ENCODE data around the gene PIEZO2. TPM values are rescaled to one million over a fixed set of nuclear protein-coding genes. Genes with fewer than 3 reads are reported as not detected.

PIEZO2 gene
- total RNA-seq, 1 donor from 2014 or later: 8.4 TPM

DNA sequence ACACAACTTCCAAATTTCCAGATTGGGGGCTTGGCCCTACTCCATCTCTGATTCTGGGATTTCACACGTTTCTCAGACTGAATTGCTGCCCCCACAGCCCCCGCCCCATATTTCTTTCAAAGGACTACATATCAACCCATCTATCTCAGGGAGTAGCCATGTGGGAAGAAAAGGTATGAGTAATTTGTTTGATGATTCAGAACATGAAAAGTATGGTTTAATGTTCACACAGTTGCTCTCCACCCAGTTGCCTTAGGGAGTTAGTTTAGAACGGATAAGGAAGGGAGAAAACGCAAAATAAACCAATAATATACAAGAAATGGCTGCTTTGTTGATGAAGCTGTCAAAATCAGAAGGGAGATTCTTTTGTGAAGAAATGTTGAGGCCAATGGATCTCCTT, 145.1 kb downstream of the PIEZO2 start:
- H3K9me3 Mint-ChIP-seq (ENCODE audit: unreplicated experiment): no peaks in the 10 kb centered on the region
- no peaks in the 10 kb centered on the region for H3K36me3 Mint-ChIP-seq (ENCODE audit: low read depth, unreplicated experiment)
- DNase-seq (ENCODE audit: low spot score): no peak
- H3K27me3 Mint-ChIP-seq (ENCODE audit: unreplicated experiment): no peaks in the 10 kb centered on the region
- no peaks in the 10 kb centered on the region for H3K4me1 Mint-ChIP-seq (ENCODE audit: unreplicated experiment)
- no peak overlapping the region for H3K27ac Mint-ChIP-seq (ENCODE audit: unreplicated experiment)
- H3K4me3 Mint-ChIP-seq (ENCODE audit: unreplicated experiment): no peak overlapping the region
- no peak for TF ChIP-seq CTCF (IDR thresholded peaks at IDR 0.05; ENCODE audit: unreplicated experiment)

DNA sequence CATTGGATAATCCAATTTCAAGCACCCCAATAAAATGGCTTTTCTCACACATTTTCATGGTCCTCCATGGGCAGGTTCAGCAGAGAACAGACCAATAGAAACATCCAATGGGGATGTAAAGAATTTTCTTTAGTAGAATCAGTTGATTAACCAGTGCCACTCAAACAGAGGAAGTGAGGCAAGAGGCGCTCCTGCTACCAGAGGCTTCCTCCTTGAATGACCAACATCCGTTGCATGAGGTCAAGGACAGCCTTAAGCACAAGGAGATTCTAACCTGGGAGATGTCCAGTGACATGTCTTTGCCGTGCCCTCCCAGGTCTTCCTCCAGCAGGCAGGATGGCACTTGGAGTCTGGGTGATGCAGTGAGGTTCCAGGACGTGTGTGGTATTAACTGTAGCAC, 146.6 kb downstream of the PIEZO2 start:
- H3K4me3 Mint-ChIP-seq (ENCODE audit: unreplicated experiment): no peak overlapping the region
- H3K27ac Mint-ChIP-seq (ENCODE audit: unreplicated experiment): no peak overlapping the region
- H3K4me1 Mint-ChIP-seq (ENCODE audit: unreplicated experiment): no peaks in the 10 kb centered on the region
- H3K27me3 Mint-ChIP-seq (ENCODE audit: unreplicated experiment): no peaks in the 10 kb centered on the region
- no peaks in the 10 kb centered on the region for H3K36me3 Mint-ChIP-seq (ENCODE audit: low read depth, unreplicated experiment)
- DNase-seq (ENCODE audit: low spot score): no peak
- no peaks in the 10 kb centered on the region for H3K9me3 Mint-ChIP-seq (ENCODE audit: unreplicated experiment)
- no peak for TF ChIP-seq CTCF (IDR thresholded peaks at IDR 0.05; ENCODE audit: unreplicated experiment)

DNA sequence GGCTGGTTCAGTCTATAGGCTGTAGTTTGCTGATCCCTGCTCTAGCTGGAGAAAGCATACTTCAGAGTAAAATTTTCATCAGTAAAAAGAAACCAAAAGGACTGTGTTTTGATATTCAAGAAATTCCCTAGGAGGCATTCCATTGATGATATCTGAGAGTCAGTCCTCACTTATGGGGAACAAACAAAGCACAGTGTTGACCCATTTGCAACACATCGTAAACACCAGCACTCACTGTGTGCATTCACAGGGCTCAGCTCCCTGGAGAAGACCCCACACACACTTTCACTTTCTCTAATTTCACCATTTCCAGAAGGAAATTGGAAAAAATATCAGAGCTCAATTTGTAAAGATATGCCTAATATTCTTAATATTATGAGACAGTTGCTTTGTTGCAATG, 147.1 kb downstream of the PIEZO2 start:
- Mint-ChIP-seq H3K27ac (ENCODE audit: unreplicated experiment) (no peak overlapping the region), H3K36me3 (ENCODE audit: low read depth, unreplicated experiment) (no peaks in the 10 kb centered on the region), H3K27me3 (ENCODE audit: unreplicated experiment) (no peaks in the 10 kb centered on the region), H3K4me3 (ENCODE audit: unreplicated experiment) (no peak overlapping the region), H3K4me1 (ENCODE audit: unreplicated experiment) (no peaks in the 10 kb centered on the region), H3K9me3 (ENCODE audit: unreplicated experiment) (no peaks in the 10 kb centered on the region)
- TF ChIP-seq CTCF (IDR thresholded peaks at IDR 0.05; ENCODE audit: unreplicated experiment): no peak
- DNase-seq (ENCODE audit: low spot score): no peak

- no peak for DNase-seq (ENCODE audit: low spot score)
- Mint-ChIP-seq H3K9me3 (ENCODE audit: unreplicated experiment) (no peaks in the 10 kb centered on the region), H3K27me3 (ENCODE audit: unreplicated experiment) (no peaks in the 10 kb centered on the region), H3K27ac (ENCODE audit: unreplicated experiment) (no peak overlapping the region), H3K4me3 (ENCODE audit: unreplicated experiment) (no peak overlapping the region), H3K4me1 (ENCODE audit: unreplicated experiment) (no peaks in the 10 kb centered on the region), H3K36me3 (ENCODE audit: low read depth, unreplicated experiment) (no peaks in the 10 kb centered on the region)
- TF ChIP-seq CTCF (IDR thresholded peaks at IDR 0.05; ENCODE audit: unreplicated experiment): no peak
Measured at GRCh38 chr18:11000071-11000470, 149.3 kb downstream of the PIEZO2 start.

DNA sequence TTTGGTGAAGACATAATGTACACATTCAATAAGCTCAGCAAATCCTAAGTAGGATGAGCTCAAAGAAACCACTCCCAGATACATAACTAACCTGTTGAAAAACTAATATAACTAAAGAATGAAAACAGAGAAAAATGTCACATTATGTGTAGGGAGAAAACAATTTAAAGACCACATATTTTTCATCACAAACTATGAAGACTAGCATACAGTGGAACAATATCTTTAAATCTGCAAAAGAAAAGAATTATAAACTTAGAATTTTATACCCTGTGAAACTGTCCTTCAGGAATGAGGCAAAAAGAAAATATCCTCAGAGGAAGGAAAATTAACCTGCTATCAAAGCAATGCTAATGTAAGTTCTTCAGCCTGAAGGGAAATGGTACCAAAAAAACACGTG, 151.5 kb downstream of the PIEZO2 start:
- no peaks in the 10 kb centered on the region for H3K9me3 Mint-ChIP-seq (ENCODE audit: unreplicated experiment)
- H3K4me3 Mint-ChIP-seq (ENCODE audit: unreplicated experiment): no peak overlapping the region
- H3K36me3 Mint-ChIP-seq (ENCODE audit: low read depth, unreplicated experiment): no peaks in the 10 kb centered on the region
- no peak for TF ChIP-seq CTCF (IDR thresholded peaks at IDR 0.05; ENCODE audit: unreplicated experiment)
- no peak overlapping the region for H3K27ac Mint-ChIP-seq (ENCODE audit: unreplicated experiment)
- H3K4me1 Mint-ChIP-seq (ENCODE audit: unreplicated experiment): no peaks in the 10 kb centered on the region
- H3K27me3 Mint-ChIP-seq (ENCODE audit: unreplicated experiment): no peaks in the 10 kb centered on the region
- DNase-seq (ENCODE audit: low spot score): no peak

Measured in endothelial cell (in vitro differentiated cells).